HuH-7 (cell line): ENCODE results near the gene SCRN3.
"Not testable (repeated sequence)": the region's sequence is repeated elsewhere in the genome, so short reads cannot be mapped to it uniquely, and the experiment has no call there.

Source experiments
- DNase-seq: peaks from one replicate; pipeline ENCODE4 v3.0.0; 2011; ENCODE audit warnings: low spot score

SCRN3 gene

GRCh38 chr2:174403628-174404027 is 8.1 kb downstream of the SCRN3 start:
- DNase-seq, result no peak

GRCh38 chr2:174410039-174410438 is 14.5 kb downstream of the SCRN3 start:
- not testable (repeated sequence) for DNase-seq

- no peak for DNase-seq
Observed at GRCh38 chr2:174412256-174412655, 16.7 kb downstream of the SCRN3 start.

- DNase-seq, result peak; percentile 27
Observed at GRCh38 chr2:174428214-174428613, 32.7 kb downstream of the SCRN3 start.

GRCh38 chr2:174430066-174430465 is 34.5 kb downstream of the SCRN3 start:
- no peak for DNase-seq

- no peak for DNase-seq
Observed at GRCh38 chr2:174431902-174432301, 36.4 kb downstream of the SCRN3 start.

- no peak for DNase-seq
Observed at GRCh38 chr2:174436351-174436750, 40.8 kb downstream of the SCRN3 start.

- DNase-seq, result no peak
Observed at GRCh38 chr2:174438146-174438886, 42.8 kb downstream of the SCRN3 start.

GRCh38 chr2:174439323-174439722 is 43.8 kb downstream of the SCRN3 start:
- no peak for DNase-seq

GRCh38 chr2:174439950-174440349 is 44.4 kb downstream of the SCRN3 start:
- no peak for DNase-seq

GRCh38 chr2:174442546-174443510 is 47.3 kb downstream of the SCRN3 start:
- no peak for DNase-seq

- DNase-seq, result no peak
Observed at GRCh38 chr2:174444761-174445160, 49.2 kb downstream of the SCRN3 start.

GRCh38 chr2:174445248-174445647 is 49.7 kb downstream of the SCRN3 start:
- no peak for DNase-seq

- no peak for DNase-seq
Observed at GRCh38 chr2:174446531-174446930, 51.0 kb downstream of the SCRN3 start.

GRCh38 chr2:174449033-174449432 is 53.5 kb downstream of the SCRN3 start:
- no peak for DNase-seq

- DNase-seq, result no peak
Observed at GRCh38 chr2:174450021-174450816, 54.7 kb downstream of the SCRN3 start.

GRCh38 chr2:174454566-174454965 is 59.0 kb downstream of the SCRN3 start:
- no peak for DNase-seq

- no peak for DNase-seq
Observed at GRCh38 chr2:174461221-174461620, 65.7 kb downstream of the SCRN3 start.

GRCh38 chr2:174465327-174465726 is 69.8 kb downstream of the SCRN3 start:
- peak; percentile 35 for DNase-seq

GRCh38 chr2:174473796-174474195 is 78.3 kb downstream of the SCRN3 start:
- DNase-seq, result no peak

- no peak for DNase-seq
Observed at GRCh38 chr2:174477759-174478158, 82.2 kb downstream of the SCRN3 start.
